ENCODE data around the gene CMTM1. TPM values are rescaled to one million over a fixed set of nuclear protein-coding genes. Genes with fewer than 3 reads are reported as not detected.
"Not testable (repeated sequence)": the region's sequence is repeated elsewhere in the genome, so short reads cannot be mapped to it uniquely, and the experiment has no call there.

Gene CMTM1
- total RNA-seq, 1 experiment from 2014 or later, result 5.2 TPM

DNA sequence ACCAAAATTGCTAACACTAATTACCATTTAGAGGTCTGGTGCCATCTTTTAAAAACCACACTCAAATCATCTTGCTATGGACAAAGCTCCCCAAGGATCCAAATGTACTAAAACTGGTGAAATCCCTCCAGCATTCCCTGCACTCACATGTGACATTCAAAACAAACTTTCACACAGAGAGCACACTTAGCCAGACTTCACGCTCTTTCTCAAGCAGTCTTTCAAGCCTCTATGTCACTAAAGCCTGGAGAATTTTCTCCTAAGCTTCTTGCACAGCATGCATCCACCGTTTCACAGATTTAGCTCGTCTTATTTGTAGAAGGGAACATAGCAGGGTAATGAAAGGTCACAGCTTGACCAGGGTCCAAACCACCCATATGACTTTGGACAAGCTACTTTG, 57.5 kb downstream of the CMTM1 start:
- intact Hi-C loops (cut with micrococcal nuclease), result no loop called here
- H3K4me2 ChIP-seq (ENCODE audit: low read length), result no peak overlapping the region
- POLR2A ChIA-PET, result no interaction called here
- peaks cover 8 to 17% of the 10 kb centered on the region in 2 experiments for H3K4me1 ChIP-seq (ENCODE audit: control insufficient read depth in 1 of 2, insufficient read depth in 2 of 2, low read length in 2 of 2)
- no peaks in the 10 kb centered on the region for H3K27me3 ChIP-seq (ENCODE audit: insufficient read depth, low read length)
- H3K36me3 ChIP-seq (ENCODE audit: control insufficient read depth in 1 of 2, insufficient read depth in 2 of 2, low read length in 2 of 2), result peaks cover 0 to 4% of the 10 kb centered on the region in 2 experiments; a peak in 1 of 4 replicates
- BruUV-seq (replicated peaks), result no TSS peak
- no peak overlapping the region for H3K27ac ChIP-seq (ENCODE audit: low read depth, low read length)
- no peaks in the 10 kb centered on the region for H3K9me2 ChIP-seq (ENCODE audit: insufficient read depth)
- ATAC-seq (no peak), DNase-seq (ENCODE audit: low read depth, low spot score) (no peak)
- H3K9ac ChIP-seq (ENCODE audit: low read length), result no peak overlapping the region
- RAD21 ChIA-PET (ENCODE audit: low non-redundant PET in 1 of 2, low total read pairs in 2 of 2, uncharacterized antibody in 2 of 2, unreplicated experiment in 2 of 2), result no interaction called here
- H3K79me2 ChIP-seq (ENCODE audit: insufficient read depth, low read length), result no peaks in the 10 kb centered on the region
- CTCF ChIA-PET, result no interaction called here
- H2AFZ ChIP-seq (ENCODE audit: low read depth, low read length, poor library complexity, severe bottlenecking), result no peak overlapping the region
- H3K9me3 ChIP-seq (ENCODE audit: control insufficient read depth in 1 of 2, insufficient read depth in 1 of 2, low read depth in 1 of 2, low read length in 2 of 2), result no peaks in the 10 kb centered on the region
- H3K4me3 ChIP-seq (replicated peaks in 1 of 2; ENCODE audit: low read depth in 1 of 2, low read length in 2 of 2), result no peak overlapping the region
- no peak for TF ChIP-seq EZH2 (IDR thresholded peaks at IDR 0.05)
- TF ChIP-seq SP1 (IDR thresholded peaks at IDR 0.05; ENCODE audit: low read depth), result no peak
- no peak for TF ChIP-seq RAD21 (IDR thresholded peaks at IDR 0.05; ENCODE audit: low read depth)
- TF ChIP-seq YY1 (IDR thresholded peaks at IDR 0.05; ENCODE audit: extremely low read depth, insufficient replicate concordance, low read depth, low read length), result no peak
- TF ChIP-seq ELF1 (IDR thresholded peaks at IDR 0.05; ENCODE audit: borderline replicate concordance, low read depth), result no peak
- no peak for TF ChIP-seq JUND (IDR thresholded peaks at IDR 0.05)
- no peak for TF ChIP-seq CBX3 (IDR thresholded peaks at IDR 0.05; ENCODE audit: low read depth)
- no peak for TF ChIP-seq EZH2phosphoT487 (IDR thresholded peaks at IDR 0.05; ENCODE audit: borderline replicate concordance)
- TF ChIP-seq, protein P1, sequence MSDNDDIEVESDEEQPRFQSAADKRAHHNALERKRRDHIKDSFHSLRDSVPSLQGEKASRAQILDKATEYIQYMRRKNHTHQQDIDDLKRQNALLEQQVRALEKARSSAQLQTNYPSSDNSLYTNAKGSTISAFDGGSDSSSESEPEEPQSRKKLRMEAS (IDR thresholded peaks at IDR 0.05), result no peak
- TF ChIP-seq CEBPB (IDR thresholded peaks at IDR 0.05; ENCODE audit: low read depth), result no peak
- TF ChIP-seq, protein P2, sequence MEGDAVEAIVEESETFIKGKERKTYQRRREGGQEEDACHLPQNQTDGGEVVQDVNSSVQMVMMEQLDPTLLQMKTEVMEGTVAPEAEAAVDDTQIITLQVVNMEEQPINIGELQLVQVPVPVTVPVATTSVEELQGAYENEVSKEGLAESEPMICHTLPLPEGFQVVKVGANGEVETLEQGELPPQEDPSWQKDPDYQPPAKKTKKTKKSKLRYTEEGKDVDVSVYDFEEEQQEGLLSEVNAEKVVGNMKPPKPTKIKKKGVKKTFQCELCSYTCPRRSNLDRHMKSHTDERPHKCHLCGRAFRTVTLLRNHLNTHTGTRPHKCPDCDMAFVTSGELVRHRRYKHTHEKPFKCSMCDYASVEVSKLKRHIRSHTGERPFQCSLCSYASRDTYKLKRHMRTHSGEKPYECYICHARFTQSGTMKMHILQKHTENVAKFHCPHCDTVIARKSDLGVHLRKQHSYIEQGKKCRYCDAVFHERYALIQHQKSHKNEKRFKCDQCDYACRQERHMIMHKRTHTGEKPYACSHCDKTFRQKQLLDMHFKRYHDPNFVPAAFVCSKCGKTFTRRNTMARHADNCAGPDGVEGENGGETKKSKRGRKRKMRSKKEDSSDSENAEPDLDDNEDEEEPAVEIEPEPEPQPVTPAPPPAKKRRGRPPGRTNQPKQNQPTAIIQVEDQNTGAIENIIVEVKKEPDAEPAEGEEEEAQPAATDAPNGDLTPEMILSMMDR (IDR thresholded peaks at IDR 0.05 in 2 of 3, conservative IDR thresholded peaks at IDR 0.05 in 1 of 3; ENCODE audit: borderline replicate concordance in 1 of 3, insufficient read depth in 1 of 3, low read depth in 2 of 3, low read length in 2 of 3), result no peak
- TF ChIP-seq ZFX (IDR thresholded peaks at IDR 0.05), result no peak
- H4K20me1 ChIP-seq (ENCODE audit: insufficient read depth), result no peaks in the 10 kb centered on the region

GRCh38 chr16:66627611-66628378, 61.6 kb downstream of the CMTM1 start:
- CTCF ChIA-PET; BruUV-seq (replicated peaks); H3K9ac ChIP-seq (ENCODE audit: low read length); DNase-seq (ENCODE audit: low read depth, low spot score); H3K79me2 ChIP-seq (ENCODE audit: insufficient read depth, low read length); H3K9me2 ChIP-seq (ENCODE audit: insufficient read depth); H3K27me3 ChIP-seq (ENCODE audit: insufficient read depth, low read length); intact Hi-C loops (cut with micrococcal nuclease); H4K20me1 ChIP-seq (ENCODE audit: insufficient read depth); H3K4me2 ChIP-seq (ENCODE audit: low read length); H3K36me3 ChIP-seq (ENCODE audit: control insufficient read depth in 1 of 2, insufficient read depth in 2 of 2, low read length in 2 of 2); H3K4me1 ChIP-seq (ENCODE audit: control insufficient read depth in 1 of 2, insufficient read depth in 2 of 2, low read length in 2 of 2); H3K4me3 ChIP-seq (replicated peaks in 1 of 2; ENCODE audit: low read depth in 1 of 2, low read length in 2 of 2); H2AFZ ChIP-seq (ENCODE audit: low read depth, low read length, poor library complexity, severe bottlenecking); ATAC-seq; H3K9me3 ChIP-seq (ENCODE audit: control insufficient read depth in 1 of 2, insufficient read depth in 1 of 2, low read depth in 1 of 2, low read length in 2 of 2); POLR2A ChIA-PET; RAD21 ChIA-PET (ENCODE audit: low non-redundant PET in 1 of 2, low total read pairs in 2 of 2, uncharacterized antibody in 2 of 2, unreplicated experiment in 2 of 2); H3K27ac ChIP-seq (ENCODE audit: low read depth, low read length): not testable (repeated sequence)
